Neural cell (in vitro differentiated cells): ENCODE measurements around the gene MARS1. TPM values are rescaled to one million over a fixed set of nuclear protein-coding genes. Genes with fewer than 3 reads are reported as not detected.

Experiments used
- H2AFZ ChIP-seq: fragments of 200-600, 300-800 bp; sonication (generic), shearing (Covaris generic); 2 replicates; pipeline ENCODE4 v1.6.0; 2014; ENCODE audit warnings: low read depth, mild to moderate bottlenecking, antibody characterized with exemption, low read length, moderate library complexity
- H3F3A ChIP-seq: fragments of 200-600 bp; shearing (Covaris generic); 2 replicates; pipeline ENCODE4 v1.6.1; 2016; ENCODE audit warnings: mild to moderate bottlenecking, moderate library complexity, mixed read lengths, antibody characterized with exemption, low read length; ENCODE audit not compliant: insufficient read depth, poor library complexity, severe bottlenecking
- H3K27ac ChIP-seq: fragments of 200-600, 300-800 bp; sonication (generic), shearing (Covaris generic); 2 replicates; pipeline ENCODE4 v1.5.1; 2014; ENCODE audit warnings: mild to moderate bottlenecking, low read length, moderate library complexity
- H3K27me3 ChIP-seq: fragments of 300-800, 200-600 bp; sonication (generic), shearing (Covaris generic); 2 replicates; pipeline ENCODE4 v1.6.0; 2014; ENCODE audit warnings: mild to moderate bottlenecking, low read depth, low read length, moderate library complexity; ENCODE audit not compliant: insufficient read depth
- H3K36me3 ChIP-seq: fragments of 300-800, 200-600 bp; sonication (generic), shearing (Covaris generic); 2 replicates; pipeline ENCODE4 v1.5.1; 2014; ENCODE audit warnings: mild to moderate bottlenecking, antibody characterized with exemption, low read length, moderate library complexity; ENCODE audit not compliant: insufficient read depth
- H3K4me2 ChIP-seq: fragments of 300-800, 200-600 bp; sonication (generic), shearing (Covaris generic); 2 replicates; pipeline ENCODE4 v1.6.0; 2014; ENCODE audit warnings: mild to moderate bottlenecking, low read length
- H3K4me3 ChIP-seq: fragments of 300-800, 200-600 bp; sonication (generic), shearing (Covaris generic); 2 replicates; pipeline ENCODE4 v1.5.1; 2014; ENCODE audit warnings: mild to moderate bottlenecking, low read length, moderate library complexity
- H3K79me2 ChIP-seq: fragments of 200-600 bp; shearing (Covaris generic); replicated peaks from 2 replicates; pipeline ENCODE4 v1.6.0; 2014; ENCODE audit warnings: mild to moderate bottlenecking, low read length, moderate library complexity; ENCODE audit not compliant: insufficient read depth
- H3K9ac ChIP-seq: fragments of 300-800, 200-600 bp; sonication (generic), shearing (Covaris generic); 2 replicates; pipeline ENCODE4 v1.6.1; 2016; ENCODE audit warnings: mild to moderate bottlenecking, low read length, mixed read lengths
- H3K9me2 ChIP-seq: fragments of 200-600 bp; shearing (Covaris generic); 2 replicates; pipeline ENCODE4 v1.6.1; 2016; ENCODE audit warnings: mild to moderate bottlenecking, low read length, mixed read lengths; ENCODE audit not compliant: insufficient read depth
- H3K9me3 ChIP-seq: fragments of 200-600, 300-800 bp; sonication (generic), shearing (Covaris generic); 2 replicates; pipeline ENCODE4 v1.6.1; 2016; ENCODE audit warnings: mild to moderate bottlenecking, mixed run types, low read length, moderate library complexity, mixed read lengths
- H4K20me1 ChIP-seq: fragments of 200-600 bp; shearing (Covaris generic); 2 replicates; pipeline ENCODE4 v1.6.1; 2016; ENCODE audit warnings: mild to moderate bottlenecking, mixed run types; ENCODE audit not compliant: insufficient read depth
- EP300 ChIP-seq: fragments of 450-650 bp; conservative IDR thresholded peaks from 2 replicates; pipeline ENCODE4 v1.6.1; 2014; ENCODE audit warnings: antibody characterized with exemption, mild to moderate bottlenecking, moderate library complexity; ENCODE audit not compliant: poor library complexity, severe bottlenecking
- EZH2 ChIP-seq: fragments of 200-600, 300-800 bp; shearing (Covaris generic), sonication (generic); IDR thresholded peaks from 2 replicates; pipeline ENCODE4 v1.6.1; 2014; ENCODE audit warnings: antibody characterized with exemption, low read length, borderline replicate concordance, mild to moderate bottlenecking; ENCODE audit not compliant: insufficient read depth, poor library complexity, severe bottlenecking
- MXI1 ChIP-seq: fragments of 450-650 bp; conservative IDR thresholded peaks from 2 replicates; pipeline ENCODE4 v1.6.1; 2014; ENCODE audit warnings: antibody characterized with exemption, mild to moderate bottlenecking; ENCODE audit not compliant: poor library complexity, severe bottlenecking
- POLR2AphosphoS5 ChIP-seq: IDR thresholded peaks from 2 replicates; pipeline ENCODE4 v1.6.1; 2012
- RAD21 ChIP-seq: fragments of 450-650 bp; conservative IDR thresholded peaks from 2 replicates; pipeline ENCODE4 v1.6.1; 2014; ENCODE audit warnings: antibody characterized with exemption, mild to moderate bottlenecking, moderate library complexity
- SMC3 ChIP-seq: fragments of 450-650 bp; conservative IDR thresholded peaks from 2 replicates; pipeline ENCODE4 v1.6.1; 2014; ENCODE audit warnings: antibody characterized with exemption, mild to moderate bottlenecking, moderate library complexity; ENCODE audit not compliant: poor library complexity
- TAF1 ChIP-seq: IDR thresholded peaks from 2 replicates; pipeline ENCODE4 v1.6.1; 2012; ENCODE audit warnings: low read depth
- polyA plus RNA-seq: library from polyadenylated mRNA; depleted of rRNA; stranded (reverse); fragments of >200 nt; gene quantifications from 2 replicates; pipeline ENCODE4 v1.2.3, GENCODE V29; 2014
- TF ChIP-seq, protein P1 (sequence below): IDR thresholded peaks from 2 replicates; pipeline ENCODE4 v1.6.1; 2012; ENCODE audit warnings: borderline replicate concordance
- TF ChIP-seq, protein P2 (sequence below): fragments of 450-650 bp; IDR thresholded peaks from 2 replicates; pipeline ENCODE4 v1.5.1; 2014; ENCODE audit warnings: antibody characterized with exemption, mild to moderate bottlenecking, moderate library complexity; ENCODE audit not compliant: poor library complexity, severe bottlenecking

MARS1 gene
- polyA plus RNA-seq, 1 donor from 2014 or later, result 321 TPM

DNA sequence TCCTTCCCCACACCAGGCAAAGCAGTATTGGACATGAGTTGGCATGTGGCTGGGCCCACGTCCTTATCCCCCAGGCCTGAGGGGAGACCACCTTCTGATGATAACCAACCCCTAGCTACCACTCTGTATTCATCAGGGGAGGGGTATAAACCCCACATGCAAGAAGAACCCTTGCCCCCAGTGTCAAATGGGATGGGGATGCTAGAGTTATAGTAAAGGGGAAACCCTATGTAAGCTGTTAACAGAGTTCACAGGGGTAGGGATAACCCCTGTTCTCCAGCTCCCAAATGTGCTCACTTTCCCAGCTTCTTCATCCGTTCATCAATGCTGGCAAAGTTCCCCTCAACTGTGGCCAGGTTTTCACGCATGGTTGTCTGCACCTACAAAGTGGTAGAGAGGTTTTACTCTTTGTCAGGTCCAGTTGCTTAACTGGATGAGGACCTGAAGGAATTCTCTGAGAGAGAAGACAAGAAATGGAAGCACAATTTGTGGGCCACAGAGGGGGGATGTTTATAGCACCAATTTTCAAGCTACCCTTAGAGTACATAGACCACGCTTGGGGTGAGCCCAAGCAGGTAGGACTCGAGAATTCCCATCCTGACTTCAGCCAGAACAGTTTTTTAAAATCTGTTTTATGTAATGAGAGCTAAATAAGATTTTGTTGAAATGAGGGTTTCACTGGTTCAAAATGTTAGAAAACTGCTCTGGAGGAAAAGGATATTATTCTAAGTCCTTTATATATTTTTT is 42.7 kb downstream of the MARS1 start:
- Histone ChIP-seq H4K20me1 (no peaks in the 10 kb centered on the region), H2AFZ (no peak overlapping the region), H3K79me2 (peaks cover 15% of the 10 kb centered on the region), H3K9me2 (no peaks in the 10 kb centered on the region), H3K27me3 (no peaks in the 10 kb centered on the region), H3K4me2 (no peak overlapping the region), H3K4me3 (no peak overlapping the region), H3K36me3 (no peaks in the 10 kb centered on the region), H3F3A (no peaks in the 10 kb centered on the region), H3K9ac (no peak overlapping the region), H3K27ac (no peak overlapping the region), H3K9me3 (no peaks in the 10 kb centered on the region)
- TF ChIP-seq EP300, result no peak
- TF ChIP-seq, protein P1, sequence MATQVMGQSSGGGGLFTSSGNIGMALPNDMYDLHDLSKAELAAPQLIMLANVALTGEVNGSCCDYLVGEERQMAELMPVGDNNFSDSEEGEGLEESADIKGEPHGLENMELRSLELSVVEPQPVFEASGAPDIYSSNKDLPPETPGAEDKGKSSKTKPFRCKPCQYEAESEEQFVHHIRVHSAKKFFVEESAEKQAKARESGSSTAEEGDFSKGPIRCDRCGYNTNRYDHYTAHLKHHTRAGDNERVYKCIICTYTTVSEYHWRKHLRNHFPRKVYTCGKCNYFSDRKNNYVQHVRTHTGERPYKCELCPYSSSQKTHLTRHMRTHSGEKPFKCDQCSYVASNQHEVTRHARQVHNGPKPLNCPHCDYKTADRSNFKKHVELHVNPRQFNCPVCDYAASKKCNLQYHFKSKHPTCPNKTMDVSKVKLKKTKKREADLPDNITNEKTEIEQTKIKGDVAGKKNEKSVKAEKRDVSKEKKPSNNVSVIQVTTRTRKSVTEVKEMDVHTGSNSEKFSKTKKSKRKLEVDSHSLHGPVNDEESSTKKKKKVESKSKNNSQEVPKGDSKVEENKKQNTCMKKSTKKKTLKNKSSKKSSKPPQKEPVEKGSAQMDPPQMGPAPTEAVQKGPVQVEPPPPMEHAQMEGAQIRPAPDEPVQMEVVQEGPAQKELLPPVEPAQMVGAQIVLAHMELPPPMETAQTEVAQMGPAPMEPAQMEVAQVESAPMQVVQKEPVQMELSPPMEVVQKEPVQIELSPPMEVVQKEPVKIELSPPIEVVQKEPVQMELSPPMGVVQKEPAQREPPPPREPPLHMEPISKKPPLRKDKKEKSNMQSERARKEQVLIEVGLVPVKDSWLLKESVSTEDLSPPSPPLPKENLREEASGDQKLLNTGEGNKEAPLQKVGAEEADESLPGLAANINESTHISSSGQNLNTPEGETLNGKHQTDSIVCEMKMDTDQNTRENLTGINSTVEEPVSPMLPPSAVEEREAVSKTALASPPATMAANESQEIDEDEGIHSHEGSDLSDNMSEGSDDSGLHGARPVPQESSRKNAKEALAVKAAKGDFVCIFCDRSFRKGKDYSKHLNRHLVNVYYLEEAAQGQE, result no peak
- TF ChIP-seq, protein P2, sequence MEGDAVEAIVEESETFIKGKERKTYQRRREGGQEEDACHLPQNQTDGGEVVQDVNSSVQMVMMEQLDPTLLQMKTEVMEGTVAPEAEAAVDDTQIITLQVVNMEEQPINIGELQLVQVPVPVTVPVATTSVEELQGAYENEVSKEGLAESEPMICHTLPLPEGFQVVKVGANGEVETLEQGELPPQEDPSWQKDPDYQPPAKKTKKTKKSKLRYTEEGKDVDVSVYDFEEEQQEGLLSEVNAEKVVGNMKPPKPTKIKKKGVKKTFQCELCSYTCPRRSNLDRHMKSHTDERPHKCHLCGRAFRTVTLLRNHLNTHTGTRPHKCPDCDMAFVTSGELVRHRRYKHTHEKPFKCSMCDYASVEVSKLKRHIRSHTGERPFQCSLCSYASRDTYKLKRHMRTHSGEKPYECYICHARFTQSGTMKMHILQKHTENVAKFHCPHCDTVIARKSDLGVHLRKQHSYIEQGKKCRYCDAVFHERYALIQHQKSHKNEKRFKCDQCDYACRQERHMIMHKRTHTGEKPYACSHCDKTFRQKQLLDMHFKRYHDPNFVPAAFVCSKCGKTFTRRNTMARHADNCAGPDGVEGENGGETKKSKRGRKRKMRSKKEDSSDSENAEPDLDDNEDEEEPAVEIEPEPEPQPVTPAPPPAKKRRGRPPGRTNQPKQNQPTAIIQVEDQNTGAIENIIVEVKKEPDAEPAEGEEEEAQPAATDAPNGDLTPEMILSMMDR, result no peak
- no peak for TF ChIP-seq EZH2

DNA sequence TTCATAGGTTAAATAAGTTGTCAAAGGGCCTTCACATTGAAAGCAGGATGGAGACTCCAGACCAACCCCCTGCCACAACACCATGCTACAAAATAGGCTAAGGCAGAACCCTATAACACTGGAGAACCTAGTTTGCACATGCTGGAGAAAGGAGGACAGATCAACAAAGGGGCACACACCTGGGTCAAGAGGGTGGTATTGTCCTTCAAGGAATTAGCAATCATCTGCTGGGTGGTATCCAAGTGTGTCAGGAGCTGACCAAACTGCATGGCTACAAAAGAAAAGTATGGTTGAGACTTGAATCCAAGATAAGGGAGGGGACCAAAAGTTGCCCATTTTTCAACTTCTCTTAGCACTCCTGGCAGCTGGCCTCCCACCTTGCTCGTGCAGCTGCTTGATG is 44.0 kb downstream of the MARS1 start:
- H3F3A ChIP-seq, result no peaks in the 10 kb centered on the region
- no peaks in the 10 kb centered on the region for H3K9me3 ChIP-seq
- no peak overlapping the region for H3K4me3 ChIP-seq
- no peaks in the 10 kb centered on the region for H3K36me3 ChIP-seq
- no peak overlapping the region for H3K27ac ChIP-seq
- peaks cover 6% of the 10 kb centered on the region for H3K79me2 ChIP-seq
- H2AFZ ChIP-seq, result no peak overlapping the region
- no peak overlapping the region for H3K4me2 ChIP-seq
- no peaks in the 10 kb centered on the region for H4K20me1 ChIP-seq
- H3K9me2 ChIP-seq, result no peaks in the 10 kb centered on the region
- H3K27me3 ChIP-seq, result no peaks in the 10 kb centered on the region
- no peak overlapping the region for H3K9ac ChIP-seq
- TF ChIP-seq, protein P2, result no peak
- TF ChIP-seq MXI1, result no peak
- TF ChIP-seq, protein P1, result no peak
- TF ChIP-seq POLR2AphosphoS5, result no peak
- no peak for TF ChIP-seq RAD21
- TF ChIP-seq TAF1, result no peak
- TF ChIP-seq EP300, result no peak
- TF ChIP-seq SMC3, result no peak
- no peak for TF ChIP-seq EZH2
